Lung (tissue), 12 donors: ENCODE measurements around the gene CLASP1. TPM values are rescaled to one million over a fixed set of nuclear protein-coding genes. Genes with fewer than 3 reads are reported as not detected.

Experiments used
- ATAC-seq: fragments of 200-7000 bp; cut with Tn5 transposase; one replicate; pipeline ENCODE4 v1.9.1; 2020; ENCODE audit warnings: moderate number of reproducible peaks; ENCODE audit not compliant: insufficient read depth, low FRiP score
- DNase-seq, 3 donors: peaks; one replicate each; pipeline ENCODE4 v3.0.0-alpha.2; 2013 to 2017
- H3K27ac ChIP-seq, 2 donors: one replicate each; pipeline ENCODE4 v1.5.1; 2013; ENCODE audit warnings: mild to moderate bottlenecking in 2 of 2, moderate library complexity in 2 of 2, control low read depth in 1 of 2, inconsistent platforms in 1 of 2, low read depth in 1 of 2, low read length in 1 of 2
- H3K27me3 ChIP-seq, 3 donors: one replicate each; pipeline ENCODE4 v1.5.1; 2013; ENCODE audit warnings: low read length in 2 of 3; ENCODE audit not compliant: control insufficient read depth in 3 of 3, insufficient read depth in 3 of 3
- H3K36me3 ChIP-seq, 4 donors: one replicate each; pipeline ENCODE4 v1.5.1; 2013; ENCODE audit warnings: low read length in 4 of 4, mild to moderate bottlenecking in 1 of 4, moderate library complexity in 1 of 4; ENCODE audit not compliant: control insufficient read depth in 4 of 4, insufficient read depth in 4 of 4
- H3K4me1 ChIP-seq, 5 donors: one replicate each; pipeline ENCODE4 v1.5.1; 2013; ENCODE audit warnings: low read length in 5 of 5, mild to moderate bottlenecking in 2 of 5, moderate library complexity in 1 of 5; ENCODE audit not compliant: control insufficient read depth in 5 of 5, insufficient read depth in 5 of 5
- H3K4me3 ChIP-seq: one replicate; pipeline ENCODE4 v1.5.1; 2013; ENCODE audit warnings: mild to moderate bottlenecking, control low read depth, moderate library complexity
- H3K9ac ChIP-seq, 2 donors: one replicate each; pipeline ENCODE4 v1.5.1; 2013; ENCODE audit warnings: low read length in 2 of 2, control low read depth in 1 of 2; ENCODE audit not compliant: insufficient read depth in 1 of 2
- H3K9me3 ChIP-seq, 4 donors: one replicate each; pipeline ENCODE4 v1.5.1; 2013; ENCODE audit warnings: low read length in 3 of 4, mild to moderate bottlenecking in 1 of 4, moderate library complexity in 1 of 4; ENCODE audit not compliant: control insufficient read depth in 4 of 4, insufficient read depth in 3 of 4
- CTCF ChIP-seq: IDR thresholded peaks from 2 replicates; pipeline ENCODE4 v1.5.1; 2012; ENCODE audit warnings: mild to moderate bottlenecking; ENCODE audit errors: control extremely low read depth, extremely low read depth
- whole genome bisulfite sequencing, 2 donors: extraction: QIAGEN DNeasy Blood & Tissue Kit; methylation state at CpG; one replicate each; pipeline ENCODE4 v1.1.7; 2013; 5-methylcytosine and 5-hydroxymethylcytosine counted together
- polyA plus RNA-seq, 2 donors: library from polyadenylated mRNA; stranded (reverse); fragments of 200-250 nt; gene quantifications; one replicate each; pipeline ENCODE4 v1.2.1, GENCODE V29; 2013
- total RNA-seq, 2 donors: library from RNA; depleted of rRNA in 1 of 2; stranded (reverse); fragments of >200 nt in 1 of 2; gene quantifications; one replicate each; pipeline ENCODE4 v1.2.1, GENCODE V29; 2014 to 2021
- donor health status: control.
- donor health status: control.
- donor health status: Bipolar disorder and iron deficiency.
- donor health status: healthy.
- donor health status: DM: yes; HTN: yes; CAD: no.

Gene CLASP1
- total and polyA plus RNA-seq, 4 donors: 7.4 to 128 (median 30.6) TPM

- H3K9me3 ChIP-seq: no peaks in the 10 kb centered on the region
- DNase-seq (no peak), ATAC-seq (no peak)
- H3K4me3 ChIP-seq: no peak overlapping the region
- 81 to 83% methylated on average over 6 of the region's 6 CpGs for WGBS, 2 donors
- peaks cover under 1 to 45% (median 23%) of the 10 kb centered on the region in 4 donors for H3K36me3 ChIP-seq
- H3K4me1 ChIP-seq: peaks cover 0 to 6% (median 0%) of the 10 kb centered on the region in 5 donors
- no peak for TF ChIP-seq CTCF
- H3K27me3 ChIP-seq: no peaks in the 10 kb centered on the region
- H3K27ac ChIP-seq: no peak overlapping the region
- H3K9ac ChIP-seq: no peak overlapping the region
Measured at GRCh38 chr2:121519732-121520640, 129.3 kb downstream of the CLASP1 start.

GRCh38 chr2:121519153-121519552 lies 130.1 kb downstream of the CLASP1 start:
- peak; percentile 39 for ATAC-seq
- Histone ChIP-seq H3K4me3 (no peak overlapping the region), H3K4me1 (no peaks in the 10 kb centered on the region), H3K9ac (no peak overlapping the region), H3K27ac (no peak overlapping the region), H3K36me3 (peaks cover 4 to 53% (median 23%) of the 10 kb centered on the region in 4 donors), H3K27me3 (no peaks in the 10 kb centered on the region), H3K9me3 (no peaks in the 10 kb centered on the region)
- no peak for DNase-seq
- TF ChIP-seq CTCF: no peak
- 73 to 93% methylated on average over 1 of the region's 1 CpG for WGBS, 2 donors

GRCh38 chr2:121513597-121514333 lies 135.5 kb downstream of the CLASP1 start:
- H3K4me1 ChIP-seq: no peaks in the 10 kb centered on the region
- no peak overlapping the region for H3K9ac ChIP-seq
- H3K27me3 ChIP-seq: no peaks in the 10 kb centered on the region
- H3K27ac ChIP-seq: no peak overlapping the region
- H3K9me3 ChIP-seq: no peaks in the 10 kb centered on the region
- no peak overlapping the region for H3K4me3 ChIP-seq
- WGBS, 2 donors: 92 to 94% methylated on average over 3 of the region's 3 CpGs
- ATAC-seq (no peak), DNase-seq (no peak)
- no peak for TF ChIP-seq CTCF
- peaks cover 6 to 22% (median 10%) of the 10 kb centered on the region in 4 donors for H3K36me3 ChIP-seq
